CD4-positive, alpha-beta T cell treated with Interleukin-4 for 1 hour (primary cell): ENCODE measurements around the gene PLPP4.

ENCODE experiments used
- DNase-seq, 2 donors: peaks; one replicate each; pipeline ENCODE4 v3.0.0-alpha.2; 2020 to 2022

The PLPP4 gene

GRCh38 chr10:120628197-120628596 lies 171.2 kb downstream of the PLPP4 start:
- DNase-seq, result no peak

GRCh38 chr10:120630266-120630665 lies 173.2 kb downstream of the PLPP4 start:
- no peak for DNase-seq

GRCh38 chr10:120632047-120632446 lies 175.0 kb downstream of the PLPP4 start:
- no peak for DNase-seq

- no peak for DNase-seq
Observed at GRCh38 chr10:120632942-120633341, 175.9 kb downstream of the PLPP4 start.

GRCh38 chr10:120634659-120635058 lies 177.6 kb downstream of the PLPP4 start:
- no peak for DNase-seq
